GM23338 (cell line): Measurements from ENCODE around the gene EGFL7. TPM values are rescaled to one million over a fixed set of nuclear protein-coding genes. Genes with fewer than 3 reads are reported as not detected.

ENCODE experiments used
- ATAC-seq: fragments of 200-7000 bp; cut with Tn5 transposase; 3 replicates; pipeline ENCODE4 v1.9.1; 2020
- DNase-seq: peaks from one replicate; pipeline ENCODE4 v3.0.0-alpha.2; 2015; ENCODE audit warnings: low spot score
- H2AFZ ChIP-seq: fragments of 200-600 bp; sonication (generic); 2 replicates; pipeline ENCODE4 v1.8.0; 2016; ENCODE audit warnings: antibody characterized with exemption, mild to moderate bottlenecking, moderate library complexity
- H3F3A ChIP-seq: fragments of 200-600 bp; sonication (generic); replicated peaks from 2 replicates; pipeline ENCODE4 v1.8.0; 2017; ENCODE audit warnings: antibody characterized with exemption, mixed run types, low read depth
- H3K27ac ChIP-seq: fragments of 200-600 bp; sonication (generic); 2 replicates; pipeline ENCODE4 v1.6.1; 2016; ENCODE audit warnings: low read depth
- H3K27me3 ChIP-seq: fragments of 200-600 bp; sonication (generic); 2 replicates; pipeline ENCODE4 v1.8.0; 2016; ENCODE audit warnings: mild to moderate bottlenecking, mixed run types, moderate library complexity; ENCODE audit not compliant: insufficient read depth
- H3K36me3 ChIP-seq: fragments of 200-600 bp; sonication (generic); 2 replicates; pipeline ENCODE4 v1.8.0; 2016; ENCODE audit warnings: mild to moderate bottlenecking; ENCODE audit not compliant: insufficient read depth
- H3K4me1 ChIP-seq: fragments of 200-600 bp; sonication (generic); 2 replicates; pipeline ENCODE4 v1.8.0; 2016; ENCODE audit warnings: mild to moderate bottlenecking, moderate library complexity; ENCODE audit not compliant: insufficient read depth
- H3K4me2 ChIP-seq: fragments of 200-600 bp; sonication (generic); 2 replicates; pipeline ENCODE4 v1.7.1; 2017; ENCODE audit warnings: mixed run types
- H3K4me3 ChIP-seq: fragments of 200-600 bp; sonication (generic); 2 replicates; pipeline ENCODE4 v1.6.1; 2016; ENCODE audit warnings: mixed run types
- H3K79me2 ChIP-seq: fragments of 200-600 bp; sonication (generic); replicated peaks from 2 replicates; pipeline ENCODE4 v1.8.0; 2017; ENCODE audit warnings: mild to moderate bottlenecking; ENCODE audit not compliant: insufficient read depth
- H3K9me2 ChIP-seq: fragments of 200-600 bp; sonication (generic); 2 replicates; pipeline ENCODE4 v1.8.0; 2017; ENCODE audit not compliant: insufficient read depth
- H4K20me1 ChIP-seq: fragments of 200-600 bp; sonication (generic); replicated peaks from 2 replicates; pipeline ENCODE4 v1.8.0; 2017; ENCODE audit warnings: mild to moderate bottlenecking; ENCODE audit not compliant: insufficient read depth
- H3K27ac Mint-ChIP-seq: 2 replicates; pipeline ENCODE4 v1.8.0; 2020; ENCODE audit warnings: inconsistent platforms, mild to moderate bottlenecking, moderate library complexity, mixed read lengths
- H3K27me3 Mint-ChIP-seq: 3 replicates; pipeline ENCODE4 v1.8.0; 2022; ENCODE audit warnings: low read depth, mild to moderate bottlenecking, moderate library complexity, mixed read lengths, inconsistent platforms; ENCODE audit not compliant: insufficient read depth, poor library complexity
- H3K36me3 Mint-ChIP-seq: 3 replicates; pipeline ENCODE4 v1.8.0; 2021; ENCODE audit warnings: low read depth, mild to moderate bottlenecking, inconsistent platforms, moderate library complexity, mixed read lengths
- H3K4me1 Mint-ChIP-seq: 3 replicates; pipeline ENCODE4 v1.8.0; 2020; ENCODE audit warnings: mild to moderate bottlenecking, inconsistent platforms, mixed read lengths
- H3K4me3 Mint-ChIP-seq: 3 replicates; pipeline ENCODE4 v1.8.0; 2021; ENCODE audit warnings: moderate library complexity, mild to moderate bottlenecking, inconsistent platforms, mixed read lengths
- H3K9me3 Mint-ChIP-seq: 3 replicates; pipeline ENCODE4 v1.8.0; 2020; ENCODE audit warnings: moderate library complexity, mild to moderate bottlenecking, inconsistent platforms, mixed read lengths
- CREB1 ChIP-seq: fragments of 250-450 bp; sonication (Bioruptor Pico); IDR thresholded peaks from 2 replicates; pipeline ENCODE4 v1.5.0; 2020; ENCODE audit warnings: low read depth, mild to moderate bottlenecking, moderate library complexity
- ETS1 ChIP-seq: IDR thresholded peaks from 2 replicates; pipeline ENCODE4 v1.6.1; 2016; ENCODE audit warnings: antibody characterized with exemption
- EZH2 ChIP-seq: fragments of 200-600 bp; sonication (generic); IDR thresholded peaks from one replicate; pipeline ENCODE4 v1.8.0; 2017; ENCODE audit warnings: antibody characterized with exemption, mild to moderate bottlenecking, low read depth; ENCODE audit not compliant: unreplicated experiment
- EZH2phosphoT487 ChIP-seq: fragments of 200-600 bp; sonication (generic); IDR thresholded peaks from one replicate; pipeline ENCODE4 v1.8.1; 2018; ENCODE audit warnings: antibody characterized with exemption; ENCODE audit not compliant: unreplicated experiment
- JUNB ChIP-seq: IDR thresholded peaks from one replicate; pipeline ENCODE4 v1.6.1; 2016; ENCODE audit warnings: antibody characterized with exemption; ENCODE audit not compliant: unreplicated experiment
- NANOG ChIP-seq: IDR thresholded peaks from 2 replicates; pipeline ENCODE4 v1.6.1; 2016; ENCODE audit warnings: antibody characterized with exemption, borderline replicate concordance
- POLR2AphosphoS5 ChIP-seq: IDR thresholded peaks from 2 replicates; pipeline ENCODE4 v1.6.1; 2016; ENCODE audit warnings: antibody characterized with exemption, low read depth
- STAT1 ChIP-seq: IDR thresholded peaks from one replicate; pipeline ENCODE4 v1.6.1; 2016; ENCODE audit warnings: antibody characterized with exemption; ENCODE audit not compliant: unreplicated experiment
- ZNF114 ChIP-seq: fragments of 250-450 bp; sonication (Bioruptor Pico); IDR thresholded peaks from 2 replicates; pipeline ENCODE4 v1.5.0; 2020; ENCODE audit warnings: mild to moderate bottlenecking, moderate library complexity
- polyA plus RNA-seq: library from polyadenylated mRNA; unstranded; fragments of >200 nt; fragmentation: Nextera tagmentation; extraction: Ambion mirVana; gene quantifications from 2 replicates; pipeline ENCODE4 v1.2.1, GENCODE V29; 2016
- total RNA-seq: library from RNA; depleted of rRNA; stranded (reverse); fragments of >200 nt; shearing (Covaris generic); gene quantifications from 2 replicates; pipeline ENCODE4 v1.2.3, GENCODE V29; 2014
- TF ChIP-seq, protein P1 (sequence below), 2 experiments: fragments of 200-600 bp in 1 of 2; sonication (generic) in 1 of 2; conservative IDR thresholded peaks; 2 replicates each; pipeline versions ENCODE4 v1.5.1 to v1.6.1; 2016 to 2017; ENCODE audit warnings: antibody characterized with exemption in 2 of 2, low read depth in 2 of 2, mild to moderate bottlenecking in 2 of 2, moderate library complexity in 1 of 2
- TF ChIP-seq, protein P2 (sequence below): IDR thresholded peaks from one replicate; pipeline ENCODE4 v1.6.1; 2018; ENCODE audit warnings: antibody characterized with exemption; ENCODE audit not compliant: unreplicated experiment

EGFL7 gene
- total and polyA plus RNA-seq, 2 experiments from 2014 or later = 44.4 to 60.8 TPM

GRCh38 chr9:136650021-136650420 lies 12.7 kb upstream of the EGFL7 start:
- H3K79me2 ChIP-seq = no peaks in the 10 kb centered on the region
- ATAC-seq (no peak), DNase-seq (no peak)
- Mint-ChIP-seq H3K27me3 (peaks cover 2% of the 10 kb centered on the region), H3K36me3 (no peaks in the 10 kb centered on the region), H3K27ac (no peak overlapping the region), H3K9me3 (no peaks in the 10 kb centered on the region), H3K4me1 (no peaks in the 10 kb centered on the region), H3K4me3 (no peak overlapping the region)
- no peaks in the 10 kb centered on the region for H3K4me1 ChIP-seq
- H3K4me2 ChIP-seq = no peak overlapping the region
- H2AFZ ChIP-seq = no peak overlapping the region
- H3K36me3 ChIP-seq = no peaks in the 10 kb centered on the region
- H3K27ac ChIP-seq = no peak overlapping the region
- H3K27me3 ChIP-seq = no peaks in the 10 kb centered on the region
- TF ChIP-seq NANOG (no peak), EZH2phosphoT487 (no peak), POLR2AphosphoS5 (no peak), ETS1 (no peak), CREB1 (CRISPR knock-in tag) (no peak), EZH2 (no peak), JUNB (no peak), STAT1 (no peak), ZNF114 (CRISPR knock-in tag) (no peak)
- TF ChIP-seq, protein P1, sequence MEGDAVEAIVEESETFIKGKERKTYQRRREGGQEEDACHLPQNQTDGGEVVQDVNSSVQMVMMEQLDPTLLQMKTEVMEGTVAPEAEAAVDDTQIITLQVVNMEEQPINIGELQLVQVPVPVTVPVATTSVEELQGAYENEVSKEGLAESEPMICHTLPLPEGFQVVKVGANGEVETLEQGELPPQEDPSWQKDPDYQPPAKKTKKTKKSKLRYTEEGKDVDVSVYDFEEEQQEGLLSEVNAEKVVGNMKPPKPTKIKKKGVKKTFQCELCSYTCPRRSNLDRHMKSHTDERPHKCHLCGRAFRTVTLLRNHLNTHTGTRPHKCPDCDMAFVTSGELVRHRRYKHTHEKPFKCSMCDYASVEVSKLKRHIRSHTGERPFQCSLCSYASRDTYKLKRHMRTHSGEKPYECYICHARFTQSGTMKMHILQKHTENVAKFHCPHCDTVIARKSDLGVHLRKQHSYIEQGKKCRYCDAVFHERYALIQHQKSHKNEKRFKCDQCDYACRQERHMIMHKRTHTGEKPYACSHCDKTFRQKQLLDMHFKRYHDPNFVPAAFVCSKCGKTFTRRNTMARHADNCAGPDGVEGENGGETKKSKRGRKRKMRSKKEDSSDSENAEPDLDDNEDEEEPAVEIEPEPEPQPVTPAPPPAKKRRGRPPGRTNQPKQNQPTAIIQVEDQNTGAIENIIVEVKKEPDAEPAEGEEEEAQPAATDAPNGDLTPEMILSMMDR (conservative IDR thresholded peaks at IDR 0.05; ENCODE audit: low read depth in 2 of 2) = no peak
- TF ChIP-seq, protein P2, sequence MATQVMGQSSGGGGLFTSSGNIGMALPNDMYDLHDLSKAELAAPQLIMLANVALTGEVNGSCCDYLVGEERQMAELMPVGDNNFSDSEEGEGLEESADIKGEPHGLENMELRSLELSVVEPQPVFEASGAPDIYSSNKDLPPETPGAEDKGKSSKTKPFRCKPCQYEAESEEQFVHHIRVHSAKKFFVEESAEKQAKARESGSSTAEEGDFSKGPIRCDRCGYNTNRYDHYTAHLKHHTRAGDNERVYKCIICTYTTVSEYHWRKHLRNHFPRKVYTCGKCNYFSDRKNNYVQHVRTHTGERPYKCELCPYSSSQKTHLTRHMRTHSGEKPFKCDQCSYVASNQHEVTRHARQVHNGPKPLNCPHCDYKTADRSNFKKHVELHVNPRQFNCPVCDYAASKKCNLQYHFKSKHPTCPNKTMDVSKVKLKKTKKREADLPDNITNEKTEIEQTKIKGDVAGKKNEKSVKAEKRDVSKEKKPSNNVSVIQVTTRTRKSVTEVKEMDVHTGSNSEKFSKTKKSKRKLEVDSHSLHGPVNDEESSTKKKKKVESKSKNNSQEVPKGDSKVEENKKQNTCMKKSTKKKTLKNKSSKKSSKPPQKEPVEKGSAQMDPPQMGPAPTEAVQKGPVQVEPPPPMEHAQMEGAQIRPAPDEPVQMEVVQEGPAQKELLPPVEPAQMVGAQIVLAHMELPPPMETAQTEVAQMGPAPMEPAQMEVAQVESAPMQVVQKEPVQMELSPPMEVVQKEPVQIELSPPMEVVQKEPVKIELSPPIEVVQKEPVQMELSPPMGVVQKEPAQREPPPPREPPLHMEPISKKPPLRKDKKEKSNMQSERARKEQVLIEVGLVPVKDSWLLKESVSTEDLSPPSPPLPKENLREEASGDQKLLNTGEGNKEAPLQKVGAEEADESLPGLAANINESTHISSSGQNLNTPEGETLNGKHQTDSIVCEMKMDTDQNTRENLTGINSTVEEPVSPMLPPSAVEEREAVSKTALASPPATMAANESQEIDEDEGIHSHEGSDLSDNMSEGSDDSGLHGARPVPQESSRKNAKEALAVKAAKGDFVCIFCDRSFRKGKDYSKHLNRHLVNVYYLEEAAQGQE = no peak
- no peaks in the 10 kb centered on the region for H4K20me1 ChIP-seq
- H3F3A ChIP-seq = no peaks in the 10 kb centered on the region
- no peak overlapping the region for H3K4me3 ChIP-seq
- no peaks in the 10 kb centered on the region for H3K9me2 ChIP-seq
